ENCODE data around the gene MRPS6.

MRPS6 gene

DNA sequence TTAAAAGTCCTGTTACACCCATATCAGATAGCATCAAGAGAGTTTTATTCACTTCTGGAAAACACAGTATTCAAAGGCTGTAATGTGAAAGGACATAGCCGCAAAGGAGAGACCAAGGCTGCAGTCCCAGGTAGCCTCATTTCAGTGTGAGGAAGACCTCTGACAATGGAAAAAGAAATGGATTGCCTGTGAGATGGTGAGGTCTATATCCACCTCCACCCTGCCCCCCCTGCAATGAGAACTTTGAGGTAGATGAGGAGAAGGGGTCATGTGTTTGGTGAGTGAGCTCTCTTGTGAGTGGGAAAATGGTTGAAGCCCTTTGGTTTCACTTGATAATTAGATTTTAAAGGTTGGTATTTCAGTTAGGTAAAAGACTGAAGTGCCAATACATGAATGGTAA lies 3.5 kb downstream of the MRPS6 start:
- no peak overlapping the region for H3K4me3 ChIP-seq (ENCODE audit: low read depth, low read length)
- DNase-seq (ENCODE audit: low read depth) = no peak
- TF ChIP-seq, protein P1, sequence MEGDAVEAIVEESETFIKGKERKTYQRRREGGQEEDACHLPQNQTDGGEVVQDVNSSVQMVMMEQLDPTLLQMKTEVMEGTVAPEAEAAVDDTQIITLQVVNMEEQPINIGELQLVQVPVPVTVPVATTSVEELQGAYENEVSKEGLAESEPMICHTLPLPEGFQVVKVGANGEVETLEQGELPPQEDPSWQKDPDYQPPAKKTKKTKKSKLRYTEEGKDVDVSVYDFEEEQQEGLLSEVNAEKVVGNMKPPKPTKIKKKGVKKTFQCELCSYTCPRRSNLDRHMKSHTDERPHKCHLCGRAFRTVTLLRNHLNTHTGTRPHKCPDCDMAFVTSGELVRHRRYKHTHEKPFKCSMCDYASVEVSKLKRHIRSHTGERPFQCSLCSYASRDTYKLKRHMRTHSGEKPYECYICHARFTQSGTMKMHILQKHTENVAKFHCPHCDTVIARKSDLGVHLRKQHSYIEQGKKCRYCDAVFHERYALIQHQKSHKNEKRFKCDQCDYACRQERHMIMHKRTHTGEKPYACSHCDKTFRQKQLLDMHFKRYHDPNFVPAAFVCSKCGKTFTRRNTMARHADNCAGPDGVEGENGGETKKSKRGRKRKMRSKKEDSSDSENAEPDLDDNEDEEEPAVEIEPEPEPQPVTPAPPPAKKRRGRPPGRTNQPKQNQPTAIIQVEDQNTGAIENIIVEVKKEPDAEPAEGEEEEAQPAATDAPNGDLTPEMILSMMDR (IDR thresholded peaks at IDR 0.05; ENCODE audit: low read depth, low read length, missing control alignments) = no peak

DNA sequence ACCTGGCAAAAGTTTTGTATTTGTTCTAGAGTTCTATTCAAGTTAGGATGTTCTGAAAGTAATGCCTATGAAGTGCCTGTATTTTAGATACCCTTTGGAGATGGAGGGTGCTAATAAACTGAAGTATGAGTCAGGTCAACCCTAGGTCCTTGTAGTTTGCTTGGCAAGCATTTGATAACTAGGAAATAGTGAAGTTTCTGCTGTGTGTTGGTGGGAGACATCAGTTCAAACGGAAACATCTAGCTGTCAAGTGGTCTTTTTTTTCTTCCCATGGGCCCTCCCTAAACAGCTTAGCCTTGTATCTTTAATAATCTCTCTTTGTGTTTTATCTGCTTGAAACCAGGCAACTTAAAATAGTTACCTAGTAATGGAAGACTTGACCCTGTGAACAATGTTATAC lies 4.5 kb downstream of the MRPS6 start:
- TF ChIP-seq, protein P1 (IDR thresholded peaks at IDR 0.05; ENCODE audit: low read depth, low read length, missing control alignments) = no peak
- no peak overlapping the region for H3K4me3 ChIP-seq (ENCODE audit: low read depth, low read length)
- DNase-seq (ENCODE audit: low read depth) = no peak

DNA sequence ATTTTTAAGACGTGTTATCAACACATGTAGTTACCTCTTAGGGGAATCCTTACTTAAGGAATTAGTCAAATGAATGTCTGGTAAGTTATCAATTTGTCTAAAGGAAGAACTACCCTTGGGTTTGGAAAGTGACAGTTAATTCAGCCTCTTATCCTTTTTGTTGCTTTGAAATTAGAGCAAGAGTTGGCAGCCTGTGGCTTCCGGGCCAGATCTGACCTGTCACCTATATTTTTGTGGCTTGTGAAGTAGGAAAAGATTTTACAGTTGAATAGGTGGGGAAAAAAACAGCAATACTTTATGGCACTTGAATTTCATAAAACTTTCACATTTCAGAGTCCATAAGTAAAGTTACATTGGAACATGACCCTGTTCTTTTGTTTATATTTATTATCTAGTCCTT lies 5.5 kb downstream of the MRPS6 start:
- DNase-seq (ENCODE audit: low read depth) = no peak
- TF ChIP-seq, protein P1 (IDR thresholded peaks at IDR 0.05; ENCODE audit: low read depth, low read length, missing control alignments) = no peak
- H3K4me3 ChIP-seq (ENCODE audit: low read depth, low read length) = no peak overlapping the region

DNA sequence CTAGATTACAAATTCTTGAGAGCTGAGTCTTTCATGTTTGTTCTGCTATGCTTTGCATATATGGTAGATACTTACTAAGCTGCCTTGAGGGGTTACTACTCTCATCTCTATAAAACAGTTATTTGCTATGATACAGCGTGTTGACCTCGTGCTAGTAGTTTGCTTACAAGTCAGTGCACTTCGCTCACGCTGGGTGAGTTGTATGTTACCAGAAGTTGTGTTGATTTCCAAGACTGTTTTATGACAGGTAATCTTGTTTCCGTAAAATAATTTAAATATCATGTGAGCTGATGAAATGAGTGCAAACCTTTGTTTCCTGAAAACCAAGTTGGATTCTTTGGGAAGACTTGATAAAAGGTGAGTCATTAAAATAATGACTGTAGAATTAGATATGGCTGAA lies 7.3 kb downstream of the MRPS6 start:
- DNase-seq (ENCODE audit: low read depth) = no peak
- H3K4me3 ChIP-seq (ENCODE audit: low read depth, low read length) = no peak overlapping the region
- TF ChIP-seq, protein P1 (IDR thresholded peaks at IDR 0.05; ENCODE audit: low read depth, low read length, missing control alignments) = no peak

DNA sequence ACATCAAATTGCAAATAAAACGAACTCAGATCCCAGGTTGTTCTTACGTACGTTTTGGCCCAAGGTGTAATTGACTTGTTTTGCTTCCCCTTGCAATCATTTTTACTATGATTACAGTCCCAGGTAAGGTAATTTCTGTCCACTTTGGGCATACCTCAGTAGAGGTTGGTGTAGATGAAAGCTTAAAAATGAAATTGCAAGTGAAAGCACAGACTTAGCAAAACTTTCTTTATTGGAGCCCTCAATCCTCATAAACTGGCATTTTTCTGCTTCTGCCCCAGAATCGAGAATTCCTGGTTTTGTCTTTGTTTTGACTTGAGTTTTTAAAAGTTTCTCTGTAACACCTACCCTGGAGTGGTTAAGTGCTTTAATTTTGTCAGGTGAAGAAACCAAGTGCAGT lies 9.4 kb downstream of the MRPS6 start:
- DNase-seq (ENCODE audit: low read depth) = no peak
- no peak overlapping the region for H3K4me3 ChIP-seq (ENCODE audit: low read depth, low read length)

DNA sequence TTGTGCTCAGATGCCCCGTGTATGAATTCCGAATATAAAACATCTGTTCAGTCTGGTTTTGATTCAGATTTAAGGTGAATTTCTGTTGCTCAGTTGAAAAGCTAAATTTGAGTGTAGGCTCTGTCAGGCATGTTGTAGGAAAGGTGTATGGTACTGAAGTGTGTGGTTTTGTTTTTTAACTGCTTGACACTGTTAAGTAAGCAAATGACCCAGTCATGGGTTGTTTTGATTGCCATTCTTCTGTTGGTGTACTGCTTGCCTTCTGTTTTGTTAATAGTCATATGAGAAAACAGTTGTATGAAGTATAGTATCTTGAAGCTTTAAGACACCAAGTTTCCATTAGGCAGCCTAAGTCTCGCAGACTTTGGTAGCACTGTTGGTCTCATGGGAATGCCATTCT lies 10.0 kb downstream of the MRPS6 start:
- TF ChIP-seq, protein P1 (IDR thresholded peaks at IDR 0.05; ENCODE audit: low read depth, low read length, missing control alignments) = no peak
- no peak overlapping the region for H3K4me3 ChIP-seq (ENCODE audit: low read depth, low read length)
- no peak for DNase-seq (ENCODE audit: low read depth)

More for the DNA sequence above, 9.4 kb downstream of the MRPS6 start:
- TF ChIP-seq, protein P1 (IDR thresholded peaks at IDR 0.05; ENCODE audit: low read depth, low read length, missing control alignments) = no peak

DNA sequence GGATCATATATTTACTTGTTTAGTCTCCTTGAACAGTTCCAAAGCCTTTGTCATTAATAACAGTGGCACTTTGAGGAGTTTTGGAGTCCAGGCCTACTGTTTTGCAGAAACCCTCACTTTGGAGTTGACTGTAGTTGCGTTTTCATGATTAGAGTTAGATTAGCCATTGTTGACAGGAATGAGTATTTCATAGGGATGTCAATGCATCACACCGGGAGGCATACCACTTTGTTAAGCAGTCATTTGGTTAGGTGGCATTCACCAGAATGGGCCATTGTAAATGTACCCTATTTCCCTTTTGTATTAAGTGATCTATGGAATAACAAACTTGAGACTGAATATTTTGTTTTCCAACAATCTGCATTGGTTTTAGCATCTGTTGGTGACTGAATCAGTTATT lies 11.8 kb downstream of the MRPS6 start:
- DNase-seq (ENCODE audit: low read depth) = no peak
- H3K4me3 ChIP-seq (ENCODE audit: low read depth, low read length) = no peak overlapping the region
- TF ChIP-seq, protein P1 (IDR thresholded peaks at IDR 0.05; ENCODE audit: low read depth, low read length, missing control alignments) = no peak

All from GM12864 (cell line).